Measurements from ENCODE around the gene TMEM175. TPM values are rescaled to one million over a fixed set of nuclear protein-coding genes. Genes with fewer than 3 reads are reported as not detected.

Gene TMEM175
- polyA plus RNA-seq, 6 donors from 2014 or later = 18.7 to 38.8 (median 24.1) TPM

DNA sequence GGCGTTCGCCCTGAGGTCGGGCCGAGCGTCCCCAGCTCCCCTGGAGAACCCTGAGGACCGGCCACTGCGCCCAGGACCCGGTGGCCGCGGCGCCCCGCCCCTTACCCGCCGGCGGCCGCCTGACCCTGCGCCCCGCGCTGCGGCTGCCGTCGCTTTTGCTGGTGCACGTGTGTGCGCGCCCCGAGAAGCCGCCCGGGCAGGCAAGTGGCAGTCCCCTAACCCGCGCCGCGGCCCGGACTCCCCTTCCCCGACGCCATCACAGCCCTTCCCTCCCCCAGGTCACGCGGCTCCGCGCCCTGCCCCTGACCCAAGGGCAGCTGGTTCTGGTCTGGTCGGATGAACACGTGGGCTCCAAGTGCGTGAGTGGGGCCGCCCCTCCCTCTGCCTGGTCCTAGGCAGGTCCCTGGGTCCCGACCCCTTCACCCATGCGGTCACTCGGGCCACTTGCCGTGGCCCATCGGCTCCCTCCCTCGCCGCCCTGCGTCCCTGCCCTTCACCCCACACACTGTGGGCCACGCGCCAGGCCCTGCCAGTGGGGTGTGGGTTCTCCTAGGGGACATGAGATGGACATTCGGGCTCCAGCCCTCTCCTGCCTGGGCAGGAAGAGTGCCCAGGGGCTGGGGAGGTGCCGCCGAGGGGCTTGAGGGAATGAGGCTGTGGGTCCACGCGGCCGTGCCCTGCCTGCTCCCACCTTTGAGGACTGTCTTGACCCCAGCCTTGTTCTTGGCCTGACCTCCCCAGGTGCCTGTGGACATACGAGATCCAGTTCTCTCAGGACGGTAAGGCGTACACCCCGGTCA, 71.2 kb downstream of the TMEM175 start:
- peaks cover 0 to 6% (median 0%) of the 10 kb centered on the region in 7 donors for H3K9me3 Mint-ChIP-seq
- peaks cover 10 to 18% (median 11%) of the 10 kb centered on the region in 3 donors for H3K4me1 Mint-ChIP-seq
- DNase-seq (no peak), ATAC-seq (ENCODE audit: low read depth in 2 of 2) (peak in 1 of 2 donors; percentile 20)
- H3K27me3 Mint-ChIP-seq = peaks cover 27 to 78% (median 35%) of the 10 kb centered on the region in 3 donors
- H3K36me3 Mint-ChIP-seq = peaks cover 3 to 7% of the 10 kb centered on the region in 2 donors
- peak overlapping the region in 2 of 8 donors; percentile 23 to 42 for H3K4me3 Mint-ChIP-seq
- H3K27ac Mint-ChIP-seq = no peak overlapping the region

DNA sequence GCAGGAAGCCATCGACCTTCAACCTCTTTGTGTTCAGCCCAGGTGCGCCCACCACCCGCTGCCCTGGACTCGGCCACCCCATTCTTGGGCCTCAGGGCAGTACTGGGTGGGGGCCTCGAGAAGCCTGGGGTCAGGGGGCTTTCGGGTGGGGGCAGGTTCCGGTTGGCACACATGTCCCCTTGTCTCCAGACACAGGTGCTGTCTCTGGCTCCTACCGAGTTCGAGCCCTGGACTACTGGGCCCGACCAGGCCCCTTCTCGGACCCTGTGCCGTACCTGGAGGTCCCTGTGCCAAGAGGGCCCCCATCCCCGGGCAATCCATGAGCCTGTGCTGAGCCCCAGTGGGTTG, 71.8 kb downstream of the TMEM175 start:
- no peak overlapping the region for H3K4me3 Mint-ChIP-seq
- peak overlapping the region in 1 of 6 donors; percentile 29 for H3K27ac Mint-ChIP-seq
- DNase-seq (no peak), ATAC-seq (ENCODE audit: low read depth in 2 of 2) (no peak)
- peaks cover 10 to 18% (median 11%) of the 10 kb centered on the region in 3 donors for H3K4me1 Mint-ChIP-seq
- H3K9me3 Mint-ChIP-seq = peaks cover 0 to 6% (median 0%) of the 10 kb centered on the region in 7 donors
- peaks cover 3 to 7% of the 10 kb centered on the region in 2 donors for H3K36me3 Mint-ChIP-seq
- peaks cover 30 to 78% (median 35%) of the 10 kb centered on the region in 3 donors for H3K27me3 Mint-ChIP-seq

GRCh38 chr4:1004557-1005485, 72.6 kb downstream of the TMEM175 start:
- Mint-ChIP-seq H3K36me3 (peaks cover 3 to 7% of the 10 kb centered on the region in 2 donors), H3K4me1 (peaks cover 9 to 16% (median 9%) of the 10 kb centered on the region in 3 donors), H3K9me3 (peaks cover 0 to 5% (median 0%) of the 10 kb centered on the region in 7 donors), H3K27ac (no peak overlapping the region), H3K4me3 (peak overlapping the region in 1 of 8 donors; percentile 80), H3K27me3 (peaks cover 27 to 74% (median 30%) of the 10 kb centered on the region in 3 donors)
- DNase-seq (no peak), ATAC-seq (ENCODE audit: low read depth in 2 of 2) (no peak)

- Mint-ChIP-seq H3K9me3 (peaks cover 0 to 5% (median 0%) of the 10 kb centered on the region in 7 donors), H3K27ac (peak overlapping the region in 1 of 6 donors; percentile 78), H3K4me3 (peak overlapping the region in 1 of 8 donors; percentile 33), H3K4me1 (peaks cover 14 to 16% (median 15%) of the 10 kb centered on the region in 3 donors), H3K36me3 (peaks cover 3 to 7% of the 10 kb centered on the region in 2 donors), H3K27me3 (peaks cover 27 to 61% (median 30%) of the 10 kb centered on the region in 3 donors)
- DNase-seq (no peak), ATAC-seq (ENCODE audit: low read depth in 2 of 2) (no peak)
These were observed 74.6 kb downstream of the TMEM175 start for GRCh38 chr4:1006856-1007255.

Other genes starting within 250 kb of the TMEM175 start
- under 1 TPM in 3 of 6 donors, not detected in 3; 0.22 to 0.54 (median 0.43) TPM for gene SLC49A3, start 243.3 kb upstream of the TMEM175 start, polyA plus RNA-seq (ENCODE audit: low read depth in 6 of 6)
- 1 to 10 TPM; 5.6 to 9.5 (median 7.1) TPM for gene PCGF3, start 226.6 kb upstream of the TMEM175 start, polyA plus RNA-seq (ENCODE audit: low read depth in 6 of 6)
- gene CPLX1, start 106.3 kb upstream of the TMEM175 start, polyA plus RNA-seq (ENCODE audit: low read depth in 6 of 6) = not detected
- 10 to 100 TPM; 28.5 to 71.3 (median 48.1) TPM for gene GAK, start 144 bp upstream of the TMEM175 start, polyA plus RNA-seq (ENCODE audit: low read depth in 6 of 6)
- gene DGKQ, start 41.1 kb downstream of the TMEM175 start, polyA plus RNA-seq (ENCODE audit: low read depth in 6 of 6) = 10 to 100 TPM in 1 of 6 donors, 1 to 10 TPM in 5; 1.6 to 11.9 (median 4.1) TPM
- gene IDUA, start 54.6 kb downstream of the TMEM175 start, polyA plus RNA-seq (ENCODE audit: low read depth in 6 of 6) = 1 to 10 TPM; 2.2 to 8.3 (median 3.3) TPM
- gene SLC26A1, start 60.9 kb downstream of the TMEM175 start, polyA plus RNA-seq (ENCODE audit: low read depth in 6 of 6) = 1 to 10 TPM in 2 of 6 donors, under 1 TPM in 3, not detected in 1; 0.22 to 4.3 (median 0.77) TPM
- gene FGFRL1, start 79.2 kb downstream of the TMEM175 start, polyA plus RNA-seq (ENCODE audit: low read depth in 6 of 6) = 1 to 10 TPM in 2 of 6 donors, under 1 TPM in 3, not detected in 1; 0.22 to 2.3 (median 0.37) TPM
- 10 to 100 TPM in 1 of 6 donors, 1 to 10 TPM in 4, under 1 TPM in 1; 0.79 to 11.6 (median 2.0) TPM for gene RNF212, start 181.1 kb downstream of the TMEM175 start, polyA plus RNA-seq (ENCODE audit: low read depth in 6 of 6)
- gene SPON2, start 240.1 kb downstream of the TMEM175 start, polyA plus RNA-seq (ENCODE audit: low read depth in 6 of 6) = 1 to 10 TPM in 5 of 6 donors, under 1 TPM in 1; 0.56 to 4.1 (median 1.5) TPM